ENCODE measurements around the gene PDE3A. TPM values are rescaled to one million over a fixed set of nuclear protein-coding genes. Genes with fewer than 3 reads are reported as not detected.

PDE3A gene
- total RNA-seq, 2 experiments from 2014 or later: not detected

DNA sequence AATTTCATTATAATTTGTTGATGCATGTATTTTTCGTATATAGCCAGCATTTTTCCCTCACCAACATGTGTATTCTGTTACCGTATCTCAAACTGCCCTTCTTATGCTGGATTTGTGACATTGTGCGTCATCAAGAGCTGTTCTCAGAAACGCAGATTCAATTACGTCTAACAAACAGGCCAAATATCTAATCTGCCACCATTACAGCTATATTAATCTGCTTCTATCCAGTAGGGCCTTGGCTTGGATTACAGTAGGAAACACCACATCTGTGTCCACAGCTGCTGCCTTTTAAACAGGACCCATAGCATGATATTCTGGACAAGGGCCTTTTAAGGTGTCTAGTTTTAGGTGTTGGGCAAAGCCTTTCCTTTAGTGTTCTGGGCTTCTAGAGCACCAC lies 140.6 kb downstream of the PDE3A start:
- ATAC-seq: no peak
- no peaks in the 10 kb centered on the region for H3K4me1 Mint-ChIP-seq (ENCODE audit: low read depth)
- no peak overlapping the region for H3K27ac Mint-ChIP-seq
- H3K4me3 Mint-ChIP-seq: no peak overlapping the region
- H3K9me3 Mint-ChIP-seq: no peaks in the 10 kb centered on the region
- DNase-seq: no peak
- no peaks in the 10 kb centered on the region for H3K36me3 Mint-ChIP-seq (ENCODE audit: low read depth)
- intact Hi-C loops (cut with micrococcal nuclease): no loop called here
- CTCF ChIA-PET: no interaction called here
- no peaks in the 10 kb centered on the region for H3K27me3 Mint-ChIP-seq
- TF ChIP-seq, protein P1, sequence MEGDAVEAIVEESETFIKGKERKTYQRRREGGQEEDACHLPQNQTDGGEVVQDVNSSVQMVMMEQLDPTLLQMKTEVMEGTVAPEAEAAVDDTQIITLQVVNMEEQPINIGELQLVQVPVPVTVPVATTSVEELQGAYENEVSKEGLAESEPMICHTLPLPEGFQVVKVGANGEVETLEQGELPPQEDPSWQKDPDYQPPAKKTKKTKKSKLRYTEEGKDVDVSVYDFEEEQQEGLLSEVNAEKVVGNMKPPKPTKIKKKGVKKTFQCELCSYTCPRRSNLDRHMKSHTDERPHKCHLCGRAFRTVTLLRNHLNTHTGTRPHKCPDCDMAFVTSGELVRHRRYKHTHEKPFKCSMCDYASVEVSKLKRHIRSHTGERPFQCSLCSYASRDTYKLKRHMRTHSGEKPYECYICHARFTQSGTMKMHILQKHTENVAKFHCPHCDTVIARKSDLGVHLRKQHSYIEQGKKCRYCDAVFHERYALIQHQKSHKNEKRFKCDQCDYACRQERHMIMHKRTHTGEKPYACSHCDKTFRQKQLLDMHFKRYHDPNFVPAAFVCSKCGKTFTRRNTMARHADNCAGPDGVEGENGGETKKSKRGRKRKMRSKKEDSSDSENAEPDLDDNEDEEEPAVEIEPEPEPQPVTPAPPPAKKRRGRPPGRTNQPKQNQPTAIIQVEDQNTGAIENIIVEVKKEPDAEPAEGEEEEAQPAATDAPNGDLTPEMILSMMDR (IDR thresholded peaks at IDR 0.05): no peak
- POLR2A ChIA-PET: no interaction called here

DNA sequence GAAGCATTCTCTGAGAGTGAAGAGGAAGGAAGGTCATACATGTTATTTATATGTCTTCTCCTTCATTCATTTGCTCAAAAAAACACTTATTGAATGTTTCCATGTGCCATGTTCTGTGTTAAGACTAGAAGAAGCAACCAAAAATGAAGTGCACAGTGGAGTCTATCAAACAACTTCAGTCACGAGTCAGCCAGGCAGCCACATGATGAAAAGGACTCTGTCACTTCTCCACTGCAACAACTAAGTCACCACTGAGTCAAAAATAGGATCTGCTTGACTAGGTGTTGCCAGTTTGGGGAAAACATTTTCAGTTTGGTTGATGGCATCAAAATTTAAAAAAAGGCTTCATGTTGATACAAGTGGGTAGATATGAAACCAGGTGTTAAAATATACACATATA lies 142.5 kb downstream of the PDE3A start:
- TF ChIP-seq, protein P1 (IDR thresholded peaks at IDR 0.05): no peak
- ChIA-PET POLR2A (no interaction called here), CTCF (no interaction called here)
- Mint-ChIP-seq H3K9me3 (no peaks in the 10 kb centered on the region), H3K36me3 (ENCODE audit: low read depth) (no peaks in the 10 kb centered on the region), H3K4me3 (no peak overlapping the region), H3K4me1 (ENCODE audit: low read depth) (no peaks in the 10 kb centered on the region), H3K27ac (no peak overlapping the region), H3K27me3 (no peaks in the 10 kb centered on the region)
- ATAC-seq (no peak), DNase-seq (no peak)
- intact Hi-C loops (cut with micrococcal nuclease): no loop called here

DNA sequence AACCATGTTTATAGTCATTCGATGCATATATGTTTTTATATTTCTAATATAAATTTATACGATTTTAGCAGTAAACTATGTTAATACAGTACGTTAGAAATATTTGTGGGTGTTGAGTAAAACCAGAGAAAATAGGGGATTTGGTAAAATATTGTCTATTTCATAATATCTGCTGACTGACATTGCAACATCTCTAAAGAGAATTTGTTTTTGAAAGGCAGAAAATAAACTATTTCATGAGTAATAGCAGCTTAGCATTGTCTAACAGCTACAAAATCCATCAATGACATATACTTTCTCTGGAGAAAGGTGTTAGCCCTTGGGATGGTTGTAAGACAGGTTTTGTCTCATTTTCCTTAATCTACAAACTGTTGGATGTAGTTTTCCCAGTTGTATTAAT lies 144.9 kb downstream of the PDE3A start:
- ChIA-PET CTCF (no interaction called here), POLR2A (no interaction called here)
- H3K9me3 Mint-ChIP-seq: no peaks in the 10 kb centered on the region
- intact Hi-C loops (cut with micrococcal nuclease): no loop called here
- no peaks in the 10 kb centered on the region for H3K36me3 Mint-ChIP-seq (ENCODE audit: low read depth)
- TF ChIP-seq, protein P1 (IDR thresholded peaks at IDR 0.05): no peak
- H3K4me1 Mint-ChIP-seq (ENCODE audit: low read depth): no peaks in the 10 kb centered on the region
- DNase-seq: no peak
- no peak for ATAC-seq
- no peak overlapping the region for H3K27ac Mint-ChIP-seq
- no peak overlapping the region for H3K4me3 Mint-ChIP-seq
- no peaks in the 10 kb centered on the region for H3K27me3 Mint-ChIP-seq

DNA sequence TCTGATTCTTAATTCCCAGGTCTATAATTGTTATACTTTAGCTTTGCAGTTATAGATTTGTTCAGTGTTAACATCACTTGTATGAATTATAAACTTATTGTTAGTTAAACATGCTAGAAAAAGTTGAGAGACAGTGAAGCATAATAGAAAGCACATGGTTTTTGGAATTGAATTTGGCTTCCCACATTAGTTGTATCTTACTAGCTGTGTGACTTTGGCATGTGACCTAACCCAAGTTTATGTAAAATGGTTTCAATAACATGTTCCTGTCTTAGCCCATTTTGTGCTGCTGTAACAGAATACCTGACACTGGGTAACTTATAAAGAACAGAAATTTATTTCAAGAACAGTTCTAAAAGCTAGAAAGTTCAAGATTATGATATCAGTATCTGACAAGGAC lies 146.3 kb downstream of the PDE3A start:
- Mint-ChIP-seq H3K36me3 (ENCODE audit: low read depth) (no peaks in the 10 kb centered on the region), H3K27me3 (no peaks in the 10 kb centered on the region), H3K4me3 (no peak overlapping the region), H3K4me1 (ENCODE audit: low read depth) (no peaks in the 10 kb centered on the region), H3K9me3 (no peaks in the 10 kb centered on the region), H3K27ac (no peak overlapping the region)
- intact Hi-C loops (cut with micrococcal nuclease): no loop called here
- ChIA-PET CTCF (no interaction called here), POLR2A (interaction anchor here (0.6 kb wide), 1 partner anchor 174 kb away, joined by 3 read pairs; no protein-coding TSS in a partner anchor)
- ATAC-seq (no peak), DNase-seq (no peak)
- TF ChIP-seq, protein P1 (IDR thresholded peaks at IDR 0.05): no peak

DNA sequence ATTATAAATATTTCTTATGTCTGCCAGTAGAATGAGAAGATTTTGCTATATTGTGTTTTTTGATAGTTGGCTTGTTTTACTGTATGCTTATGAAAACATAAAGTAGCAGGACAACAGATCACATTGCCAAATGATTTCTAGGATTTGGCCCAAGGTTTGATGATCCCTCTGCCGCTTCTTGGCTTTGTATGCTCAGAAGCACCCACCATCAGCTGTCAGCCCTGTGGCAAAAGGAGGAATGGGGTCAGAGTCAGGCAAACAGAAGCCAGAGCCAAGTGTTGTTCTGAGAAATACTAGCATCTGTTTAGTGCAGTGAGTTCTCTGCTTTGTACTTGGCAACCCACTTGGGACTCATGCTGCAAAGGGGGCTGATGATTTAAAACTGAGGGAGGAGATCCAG lies 152.2 kb downstream of the PDE3A start:
- intact Hi-C loops (cut with micrococcal nuclease): no loop called here
- ChIA-PET CTCF (no interaction called here), POLR2A (interaction anchor here (0.7 kb wide), 1 partner anchor 890 kb away, joined by 3 read pairs; no protein-coding TSS in a partner anchor)
- Mint-ChIP-seq H3K36me3 (ENCODE audit: low read depth) (no peaks in the 10 kb centered on the region), H3K27ac (no peak overlapping the region), H3K4me3 (no peak overlapping the region), H3K9me3 (no peaks in the 10 kb centered on the region), H3K27me3 (no peaks in the 10 kb centered on the region), H3K4me1 (ENCODE audit: low read depth) (no peaks in the 10 kb centered on the region)
- DNase-seq: no peak
- ATAC-seq: no peak
- TF ChIP-seq, protein P1 (IDR thresholded peaks at IDR 0.05): no peak
